ENCODE results near the gene CDC27.

The CDC27 gene

GRCh38 chr17:47200325-47200664 is 11.2 kb upstream of the CDC27 start:
- ATAC-seq: no peak
- TF ChIP-seq ISL1 (CRISPR knock-in tag; IDR thresholded peaks at IDR 0.05) (no peak), TOX (CRISPR knock-in tag; IDR thresholded peaks at IDR 0.05; ENCODE audit: borderline replicate concordance) (no peak), ESRRG (CRISPR knock-in tag; IDR thresholded peaks at IDR 0.05) (no peak), CREB5 (CRISPR knock-in tag; IDR thresholded peaks at IDR 0.05; ENCODE audit: low read depth) (no peak), ZNF70 (CRISPR knock-in tag; IDR thresholded peaks at IDR 0.05) (no peak), ZFP30 (CRISPR knock-in tag; IDR thresholded peaks at IDR 0.05) (no peak), GLIS3 (CRISPR knock-in tag; IDR thresholded peaks at IDR 0.05) (no peak)

GRCh38 chr17:47199627-47200324 is 10.7 kb upstream of the CDC27 start:
- TF ChIP-seq CSDC2 (CRISPR knock-in tag; IDR thresholded peaks at IDR 0.05) (no peak), ZNF565 (CRISPR knock-in tag; conservative IDR thresholded peaks at IDR 0.05; ENCODE audit: low read depth) (no peak), ZFP3 (CRISPR knock-in tag; IDR thresholded peaks at IDR 0.05) (no peak), ESRRG (CRISPR knock-in tag; IDR thresholded peaks at IDR 0.05) (no peak), ISL1 (CRISPR knock-in tag; IDR thresholded peaks at IDR 0.05) (no peak), ZNF8 (CRISPR knock-in tag; IDR thresholded peaks at IDR 0.05) (no peak), PPARA (CRISPR knock-in tag; IDR thresholded peaks at IDR 0.05; ENCODE audit: borderline replicate concordance) (no peak), CREB5 (CRISPR knock-in tag; IDR thresholded peaks at IDR 0.05; ENCODE audit: low read depth) (no peak), ZFP30 (CRISPR knock-in tag; IDR thresholded peaks at IDR 0.05) (no peak), TSHZ2 (CRISPR knock-in tag; IDR thresholded peaks at IDR 0.05) (no peak), SNAI2 (CRISPR knock-in tag; IDR thresholded peaks at IDR 0.05) (no peak), RARB (CRISPR knock-in tag; IDR thresholded peaks at IDR 0.05) (no peak), OSR1 (CRISPR knock-in tag; IDR thresholded peaks at IDR 0.05) (no peak), TOX (CRISPR knock-in tag; IDR thresholded peaks at IDR 0.05; ENCODE audit: borderline replicate concordance) (no peak)
- no peak for ATAC-seq

GRCh38 chr17:47197821-47198220 is 8.7 kb upstream of the CDC27 start:
- no peak for TF ChIP-seq ZNF565 (CRISPR knock-in tag; conservative IDR thresholded peaks at IDR 0.05; ENCODE audit: low read depth)
- no peak for ATAC-seq

- no peak for ATAC-seq
Observed at GRCh38 chr17:47193931-47194511, 4.9 kb upstream of the CDC27 start.

More at GRCh38 chr17:47193931-47194511, 4.9 kb upstream of the CDC27 start:
- TF ChIP-seq ESRRG (CRISPR knock-in tag; IDR thresholded peaks at IDR 0.05) (no peak), RARB (CRISPR knock-in tag; IDR thresholded peaks at IDR 0.05) (no peak), TSHZ2 (CRISPR knock-in tag; IDR thresholded peaks at IDR 0.05) (no peak), ZNF8 (CRISPR knock-in tag; IDR thresholded peaks at IDR 0.05) (no peak), ISL1 (CRISPR knock-in tag; IDR thresholded peaks at IDR 0.05) (no peak), ZC3H10 (CRISPR knock-in tag; IDR thresholded peaks at IDR 0.05) (no peak), PATZ1 (CRISPR knock-in tag; IDR thresholded peaks at IDR 0.05; ENCODE audit: borderline replicate concordance) (no peak), TOX (CRISPR knock-in tag; IDR thresholded peaks at IDR 0.05; ENCODE audit: borderline replicate concordance) (no peak), ZNF70 (CRISPR knock-in tag; IDR thresholded peaks at IDR 0.05) (no peak), GLIS3 (CRISPR knock-in tag; IDR thresholded peaks at IDR 0.05) (no peak), OSR1 (CRISPR knock-in tag; IDR thresholded peaks at IDR 0.05) (no peak), ZFP3 (CRISPR knock-in tag; IDR thresholded peaks at IDR 0.05) (no peak), ARNTL (CRISPR knock-in tag; IDR thresholded peaks at IDR 0.05; ENCODE audit: borderline replicate concordance, low read depth) (no peak)
